Hepatocyte (in vitro differentiated cells): ENCODE data around the gene PRRC2A.

Experiments
- EZH2 ChIP-seq: fragments of 200-600 bp; sonication (generic); IDR thresholded peaks from 2 replicates; pipeline ENCODE4 v1.6.1; 2016; ENCODE audit warnings: antibody characterized with exemption, mild to moderate bottlenecking, borderline replicate concordance
- EZH2phosphoT487 ChIP-seq: fragments of 200-600 bp; sonication (generic); IDR thresholded peaks from one replicate; pipeline ENCODE4 v1.6.1; 2018; ENCODE audit warnings: antibody characterized with exemption, mild to moderate bottlenecking, low read depth, moderate library complexity; ENCODE audit not compliant: unreplicated experiment, severe bottlenecking
- TF ChIP-seq, protein P1 (sequence below): fragments of 200-600 bp; sonication (generic); IDR thresholded peaks from 2 replicates; pipeline ENCODE4 v1.5.1; 2016; ENCODE audit warnings: antibody characterized with exemption, mild to moderate bottlenecking; ENCODE audit not compliant: poor library complexity

DNA sequence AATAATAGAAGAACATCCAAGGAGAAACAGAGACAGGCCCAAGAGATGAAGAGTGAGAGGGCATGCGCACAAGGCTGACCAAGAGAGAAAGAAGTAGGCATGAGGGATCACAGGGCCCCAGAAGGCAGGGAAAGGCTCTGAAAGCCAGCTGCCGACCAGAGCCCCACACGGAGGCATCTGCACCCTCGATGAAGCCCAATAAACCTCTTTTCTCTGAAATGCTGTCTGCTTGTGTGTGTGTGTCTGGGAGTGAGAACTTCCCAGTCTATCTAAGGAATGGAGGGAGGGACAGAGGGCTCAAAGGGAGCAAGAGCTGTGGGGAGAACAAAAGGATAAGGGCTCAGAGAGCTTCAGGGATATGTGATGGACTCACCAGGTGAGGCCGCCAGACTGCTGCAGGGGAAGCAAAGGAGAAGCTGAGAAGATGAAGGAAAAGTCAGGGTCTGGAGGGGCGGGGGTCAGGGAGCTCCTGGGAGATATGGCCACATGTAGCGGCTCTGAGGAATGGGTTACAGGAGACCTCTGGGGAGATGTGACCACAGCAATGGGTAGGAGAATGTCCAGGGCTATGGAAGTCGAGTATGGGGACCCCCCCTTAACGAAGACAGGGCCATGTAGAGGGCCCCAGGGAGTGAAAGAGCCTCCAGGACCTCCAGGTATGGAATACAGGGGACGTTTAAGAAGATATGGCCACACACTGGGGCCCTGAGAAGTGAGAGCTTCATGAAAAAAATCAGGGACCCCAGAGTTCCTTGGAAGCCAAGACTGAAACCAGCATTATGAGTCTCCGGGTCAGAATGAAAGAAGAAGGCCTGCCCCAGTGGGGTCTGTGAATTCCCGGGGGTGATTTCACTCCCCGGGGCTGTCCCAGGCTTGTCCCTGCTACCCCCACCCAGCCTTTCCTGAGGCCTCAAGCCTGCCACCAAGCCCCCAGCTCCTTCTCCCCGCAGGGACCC is 46.1 kb upstream of the PRRC2A start:
- TF ChIP-seq, protein P1, sequence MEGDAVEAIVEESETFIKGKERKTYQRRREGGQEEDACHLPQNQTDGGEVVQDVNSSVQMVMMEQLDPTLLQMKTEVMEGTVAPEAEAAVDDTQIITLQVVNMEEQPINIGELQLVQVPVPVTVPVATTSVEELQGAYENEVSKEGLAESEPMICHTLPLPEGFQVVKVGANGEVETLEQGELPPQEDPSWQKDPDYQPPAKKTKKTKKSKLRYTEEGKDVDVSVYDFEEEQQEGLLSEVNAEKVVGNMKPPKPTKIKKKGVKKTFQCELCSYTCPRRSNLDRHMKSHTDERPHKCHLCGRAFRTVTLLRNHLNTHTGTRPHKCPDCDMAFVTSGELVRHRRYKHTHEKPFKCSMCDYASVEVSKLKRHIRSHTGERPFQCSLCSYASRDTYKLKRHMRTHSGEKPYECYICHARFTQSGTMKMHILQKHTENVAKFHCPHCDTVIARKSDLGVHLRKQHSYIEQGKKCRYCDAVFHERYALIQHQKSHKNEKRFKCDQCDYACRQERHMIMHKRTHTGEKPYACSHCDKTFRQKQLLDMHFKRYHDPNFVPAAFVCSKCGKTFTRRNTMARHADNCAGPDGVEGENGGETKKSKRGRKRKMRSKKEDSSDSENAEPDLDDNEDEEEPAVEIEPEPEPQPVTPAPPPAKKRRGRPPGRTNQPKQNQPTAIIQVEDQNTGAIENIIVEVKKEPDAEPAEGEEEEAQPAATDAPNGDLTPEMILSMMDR: no peak
- no peak for TF ChIP-seq EZH2phosphoT487
- TF ChIP-seq EZH2: no peak
